Measurements from ENCODE around the gene PTPRH. TPM values are rescaled to one million over a fixed set of nuclear protein-coding genes. Genes with fewer than 3 reads are reported as not detected.

PTPRH gene
- total RNA-seq, 4 donors from 2014 or later: 0.57 to 2.0 (median 1.3) TPM

- Histone ChIP-seq H3K36me3 (no peaks in the 10 kb centered on the region), H3K4me1 (no peaks in the 10 kb centered on the region), H3K4me3 (no peak overlapping the region), H3K27ac (no peak overlapping the region), H3K9me3 (no peaks in the 10 kb centered on the region), H3K27me3 (peaks cover 0 to 29% (median 0%) of the 10 kb centered on the region in 4 donors)
- 38 to 77% methylated on average over 1 to 4 of the region's 5 CpGs for WGBS, 2 donors
- DNase-seq: no peak
- intact Hi-C loops (cut with DNase I): no loop called here
- TF ChIP-seq POLR2A (IDR thresholded peaks at IDR 0.05) (no peak), CTCF (IDR thresholded peaks at IDR 0.05) (no peak)
Observed at GRCh38 chr19:55198651-55199050, 10.7 kb downstream of the PTPRH start.

DNA sequence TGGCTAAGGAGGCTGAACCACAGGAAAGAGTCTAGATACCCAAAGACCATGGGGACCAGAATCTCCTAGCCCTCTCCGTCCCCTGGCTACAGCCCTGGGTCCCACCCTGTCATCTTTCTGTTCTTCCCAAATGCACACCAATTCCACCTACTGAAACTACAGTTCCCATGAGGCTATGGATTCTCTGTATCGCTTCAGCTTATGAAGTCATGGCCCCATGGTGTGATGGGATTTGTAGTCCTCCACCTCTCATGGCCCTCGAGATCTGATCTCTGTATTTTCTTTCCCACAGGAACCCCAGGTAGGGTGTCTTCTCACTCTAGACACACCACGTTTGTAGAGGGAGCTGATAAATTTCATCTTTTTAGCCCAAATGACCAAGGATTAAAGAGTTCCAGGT, 11.8 kb downstream of the PTPRH start:
- DNase-seq: no peak
- TF ChIP-seq POLR2A (IDR thresholded peaks at IDR 0.05) (no peak), CTCF (IDR thresholded peaks at IDR 0.05) (no peak)
- Histone ChIP-seq H3K27ac (no peak overlapping the region), H3K36me3 (no peaks in the 10 kb centered on the region), H3K4me1 (no peaks in the 10 kb centered on the region), H3K27me3 (peaks cover 0 to 36% (median 0%) of the 10 kb centered on the region in 4 donors), H3K9me3 (no peaks in the 10 kb centered on the region), H3K4me3 (no peak overlapping the region)
- WGBS, 2 donors: 42 to 56% methylated on average over 4 of the region's 4 CpGs
- intact Hi-C loops (cut with DNase I): no loop called here

DNA sequence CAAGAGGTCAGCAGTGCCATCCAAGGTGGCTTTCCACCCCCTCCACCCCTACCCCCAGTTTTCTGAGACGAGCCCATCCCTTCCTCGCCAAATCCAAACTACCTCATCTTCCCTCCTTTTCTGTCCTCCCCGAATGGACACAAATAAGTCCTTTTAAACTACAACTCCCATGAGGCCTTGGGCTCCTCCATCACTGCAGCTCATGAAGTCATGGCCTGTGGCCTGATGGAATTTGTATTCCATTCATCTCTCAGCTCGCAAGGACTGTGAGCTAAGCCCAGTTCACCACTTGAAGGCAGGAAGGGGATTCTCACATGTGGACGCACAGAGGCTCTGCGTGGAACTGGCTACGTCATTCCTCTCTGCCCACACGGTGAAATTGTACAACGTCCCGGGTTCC, 12.5 kb downstream of the PTPRH start:
- no peaks in the 10 kb centered on the region for H3K4me1 ChIP-seq
- no peak overlapping the region for H3K27ac ChIP-seq
- no peak overlapping the region for H3K4me3 ChIP-seq
- no peaks in the 10 kb centered on the region for H3K36me3 ChIP-seq
- intact Hi-C loops (cut with DNase I): no loop called here
- no peak for DNase-seq
- H3K9me3 ChIP-seq: no peaks in the 10 kb centered on the region
- 88 to 89% methylated on average over 9 to 10 of the region's 10 CpGs for WGBS, 2 donors
- TF ChIP-seq CTCF (IDR thresholded peaks at IDR 0.05): no peak
- no peak for TF ChIP-seq POLR2A (IDR thresholded peaks at IDR 0.05)
- H3K27me3 ChIP-seq: peaks cover 0 to 39% (median 0%) of the 10 kb centered on the region in 4 donors

GRCh38 chr19:55193481-55193880, 15.8 kb downstream of the PTPRH start:
- Histone ChIP-seq H3K9me3 (no peaks in the 10 kb centered on the region), H3K4me1 (peaks cover 0 to 16% (median 3%) of the 10 kb centered on the region in 3 donors), H3K36me3 (no peaks in the 10 kb centered on the region), H3K27ac (no peak overlapping the region), H3K27me3 (peaks cover 0 to 24% (median 0%) of the 10 kb centered on the region in 4 donors), H3K4me3 (no peak overlapping the region)
- WGBS, 2 donors: 83 to 84% methylated on average over 6 to 12 of the region's 12 CpGs
- intact Hi-C loops (cut with DNase I): no loop called here
- DNase-seq: no peak
- TF ChIP-seq CTCF (IDR thresholded peaks at IDR 0.05): no peak
- TF ChIP-seq POLR2A (IDR thresholded peaks at IDR 0.05): no peak

GRCh38 chr19:55189403-55189835, 19.9 kb downstream of the PTPRH start:
- peaks cover 0 to 42% (median 0%) of the 10 kb centered on the region in 4 donors for H3K27me3 ChIP-seq
- intact Hi-C loops (cut with DNase I): no loop called here
- DNase-seq: no peak

More at GRCh38 chr19:55189403-55189835, 19.9 kb downstream of the PTPRH start:
- H3K4me1 ChIP-seq: peaks cover 0 to 18% (median 3%) of the 10 kb centered on the region in 3 donors
- peak in 1 of 4 donors; percentile 9 for TF ChIP-seq POLR2A (IDR thresholded peaks at IDR 0.05)
- no peak for TF ChIP-seq CTCF (IDR thresholded peaks at IDR 0.05)
- H3K9me3 ChIP-seq: no peaks in the 10 kb centered on the region
- 28 to 46% methylated on average over 11 to 14 of the region's 15 CpGs for WGBS, 2 donors
- no peak overlapping the region for H3K4me3 ChIP-seq
- no peaks in the 10 kb centered on the region for H3K36me3 ChIP-seq
- H3K27ac ChIP-seq: peak overlapping the region; percentile 73 to 88 (median 76)
